ENCODE data around the gene KCNJ4.

The KCNJ4 gene

DNA sequence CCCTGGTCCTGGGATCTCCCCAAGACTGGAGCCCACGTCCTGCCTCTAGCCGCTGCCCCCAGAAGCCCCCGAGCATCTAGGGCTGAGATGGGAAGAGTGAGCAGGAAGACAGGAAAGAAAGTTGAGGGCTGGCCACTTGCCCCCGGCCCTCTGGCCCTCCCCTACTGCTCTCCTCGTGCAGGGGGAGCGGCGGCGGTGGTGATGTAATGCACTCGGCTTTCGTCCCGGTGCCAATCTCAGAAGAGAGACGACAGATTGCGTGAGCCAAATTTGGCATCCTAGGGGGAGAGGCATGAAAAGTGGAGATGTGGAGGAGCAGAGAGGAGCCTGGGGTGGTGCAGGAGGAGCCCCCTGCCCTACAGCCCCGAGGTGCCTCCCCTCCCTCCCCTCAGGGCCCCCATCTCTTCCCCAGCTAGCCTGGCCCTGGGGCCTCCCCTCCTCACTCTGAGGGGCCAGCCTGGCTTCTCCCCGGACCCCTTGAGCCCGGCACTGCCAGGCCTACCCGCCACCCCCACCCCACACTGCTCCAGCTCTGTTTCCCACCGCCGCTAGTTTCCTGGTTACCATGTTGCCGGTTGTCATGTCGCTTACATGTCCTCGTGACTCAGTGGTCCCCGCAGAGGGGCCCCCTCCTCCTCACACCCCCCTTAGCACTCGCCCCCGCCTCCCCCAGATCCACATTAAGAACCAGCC lies 2.5 kb downstream of the KCNJ4 start:
- no peak for DNase-seq

DNA sequence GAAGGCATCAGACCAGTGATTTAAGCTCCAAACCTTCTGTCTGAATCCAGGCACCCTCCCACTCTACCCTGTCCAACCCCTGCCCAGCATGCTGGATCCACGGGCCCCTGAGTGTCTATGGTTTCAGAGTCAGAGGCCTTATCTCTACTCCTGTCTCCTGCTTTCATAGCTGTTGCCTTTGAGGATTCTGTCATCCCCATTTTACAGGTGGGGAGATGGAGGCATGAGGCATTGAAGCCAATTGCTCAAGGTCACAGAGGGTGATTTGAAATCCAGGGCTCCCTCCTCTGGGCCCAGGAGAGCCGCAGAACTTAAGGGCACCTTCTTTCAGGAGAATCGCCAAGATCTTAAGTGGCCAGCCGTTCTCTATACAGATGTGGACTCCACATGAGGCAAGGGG lies 3.1 kb downstream of the KCNJ4 start:
- DNase-seq = no peak

DNA sequence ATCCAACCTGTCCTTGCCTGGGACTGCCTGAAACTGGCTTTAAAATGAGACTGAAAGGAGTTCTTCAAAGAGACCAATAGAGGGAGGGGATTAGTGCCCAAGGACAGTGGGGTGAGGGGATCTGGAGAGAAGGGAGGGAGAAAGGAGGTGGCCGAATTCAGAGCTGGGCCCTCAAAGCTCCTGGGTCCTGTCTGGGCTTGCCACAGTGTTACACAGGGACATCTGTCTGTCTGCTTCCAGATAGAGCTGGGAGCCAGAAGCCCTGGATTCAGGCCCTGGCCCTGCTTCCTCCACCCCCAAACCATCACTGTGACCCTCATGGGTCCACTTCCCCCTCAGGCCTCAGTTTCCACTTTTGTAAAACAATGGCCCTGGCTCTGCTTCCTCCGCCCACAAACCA lies 3.6 kb downstream of the KCNJ4 start:
- no peak for DNase-seq

DNA sequence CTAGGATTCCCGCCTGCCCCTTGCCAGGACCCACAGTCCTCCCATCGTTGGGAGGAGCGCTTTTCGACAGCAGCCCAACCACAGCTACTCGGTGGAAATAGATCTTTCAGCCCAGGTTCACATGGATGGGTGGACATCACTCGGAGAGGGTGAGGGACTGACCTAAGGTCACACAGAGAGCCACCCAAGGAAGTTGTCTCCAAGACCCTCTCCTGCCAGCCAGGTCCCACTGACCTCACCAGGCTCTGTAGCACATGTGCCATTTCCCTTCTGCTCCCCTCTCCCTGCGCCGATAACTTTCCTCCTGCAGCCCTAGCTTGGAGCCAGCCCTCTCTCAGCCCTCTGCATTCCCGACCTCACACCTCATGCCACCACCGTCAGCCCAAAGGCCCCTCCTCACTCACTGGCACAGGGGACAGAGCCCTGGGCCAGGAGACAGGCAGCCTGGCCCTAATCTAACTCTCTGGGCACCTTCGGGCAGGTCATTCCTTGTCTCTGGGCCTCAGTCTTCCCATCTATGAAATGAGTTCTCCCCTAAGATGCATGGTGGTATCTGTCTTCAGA lies 4.7 kb downstream of the KCNJ4 start:
- no peak for DNase-seq

DNA sequence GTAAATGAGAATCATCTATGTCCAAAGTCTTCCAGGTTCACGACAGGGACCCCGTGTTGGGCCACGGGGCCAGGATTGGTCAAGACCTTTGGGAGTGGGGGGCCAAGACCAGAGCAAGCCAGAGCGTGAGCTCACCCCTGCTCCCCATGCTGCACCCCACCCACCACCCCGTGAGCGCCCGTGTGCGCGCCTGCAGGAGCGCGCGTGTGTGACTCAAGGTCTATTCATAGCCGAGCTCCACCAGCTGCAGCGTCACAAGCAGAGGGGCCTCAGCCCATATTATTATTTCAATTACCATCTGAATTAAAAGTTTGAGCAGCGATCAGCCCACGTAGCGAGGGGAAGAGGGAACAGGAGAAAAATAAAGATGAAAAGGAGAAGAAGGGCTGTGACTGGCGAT lies 5.2 kb downstream of the KCNJ4 start:
- DNase-seq = no peak

DNA sequence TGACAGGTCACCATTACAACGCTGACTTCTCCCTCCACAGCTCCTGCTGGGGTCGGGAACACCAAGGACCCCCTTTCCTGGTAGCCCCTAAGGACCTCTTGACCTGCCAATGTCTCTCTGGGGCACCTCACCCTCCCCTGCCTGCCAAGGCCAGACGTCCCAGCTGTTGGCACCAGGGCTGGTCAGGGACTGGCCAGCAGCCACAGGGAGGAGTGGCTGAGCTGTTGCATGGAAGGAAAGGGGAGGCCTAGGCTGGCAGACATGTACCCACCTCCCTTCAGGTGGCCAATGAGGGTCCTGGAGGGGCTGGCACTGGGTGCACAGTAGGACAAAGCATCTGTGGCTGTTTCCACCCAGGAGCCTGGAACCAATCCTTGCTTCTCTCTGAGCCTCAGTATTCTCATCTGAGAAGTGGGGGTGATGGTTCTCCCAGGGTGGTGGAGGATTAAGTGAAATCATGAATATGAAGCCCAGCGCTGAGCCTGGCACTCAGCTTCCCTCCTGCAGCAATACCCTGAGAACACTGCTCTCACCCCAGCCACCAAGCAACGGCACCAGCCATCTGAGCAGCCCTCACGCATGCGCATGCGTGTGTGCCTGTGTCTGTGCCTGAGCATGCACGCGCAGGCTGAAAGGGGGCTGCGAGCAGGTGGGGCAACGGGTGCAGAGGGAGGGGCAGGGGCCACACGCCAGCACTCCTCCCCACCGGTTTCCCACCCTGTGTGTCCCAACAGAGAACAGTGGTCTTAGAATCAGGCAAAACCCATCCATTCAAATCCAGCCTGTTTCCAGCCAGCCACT lies 5.9 kb downstream of the KCNJ4 start:
- DNase-seq = no peak

DNA sequence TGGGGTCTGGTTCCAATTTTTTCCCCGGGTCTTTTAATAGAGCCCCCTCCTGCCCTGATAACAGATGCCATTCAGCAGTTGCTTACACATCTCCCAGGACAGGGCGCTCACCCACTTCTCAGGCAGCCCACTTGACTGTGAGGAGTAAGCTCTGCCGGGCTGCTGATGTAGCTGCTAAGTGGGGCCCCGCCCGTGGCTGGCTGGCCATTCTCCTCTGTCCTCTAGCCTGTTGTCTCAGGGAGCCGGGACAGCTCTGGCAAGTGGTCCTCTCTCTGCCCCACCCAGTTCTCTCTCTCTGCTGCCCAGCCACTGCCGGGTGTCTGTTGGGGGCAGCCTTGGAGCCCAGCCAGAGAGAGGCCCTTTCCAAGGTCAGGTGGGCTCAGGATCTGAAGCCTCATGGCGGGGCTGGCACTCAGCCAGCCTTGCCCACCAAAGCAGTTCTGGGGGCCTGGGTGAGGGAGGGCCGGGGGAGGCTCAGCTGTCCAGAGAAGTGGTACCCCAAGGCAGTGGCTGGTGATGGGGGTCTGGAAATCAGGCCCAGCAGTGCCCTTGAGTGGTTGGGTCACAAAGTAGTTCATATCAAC lies 8.9 kb downstream of the KCNJ4 start:
- DNase-seq = no peak

DNA sequence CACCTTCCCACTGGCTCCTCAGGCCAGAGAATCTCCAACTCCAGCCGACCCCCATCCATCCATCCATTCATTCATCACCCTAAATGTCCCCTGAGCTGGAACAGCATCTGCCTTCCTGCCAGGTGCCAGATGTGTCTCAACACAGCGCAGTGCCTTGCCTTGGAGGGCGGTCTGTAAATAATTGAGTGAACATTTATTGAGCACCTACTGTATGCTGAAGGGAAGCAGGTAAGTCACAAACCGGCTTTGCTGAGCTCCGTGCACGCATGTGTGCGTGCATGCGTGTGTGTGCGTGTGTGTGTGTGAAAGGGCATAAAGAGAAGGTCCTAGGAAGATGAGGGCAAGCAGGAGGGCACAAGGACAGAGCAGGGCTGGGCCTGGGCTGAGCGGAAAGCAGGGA lies 10.2 kb downstream of the KCNJ4 start:
- no peak for DNase-seq

DNA sequence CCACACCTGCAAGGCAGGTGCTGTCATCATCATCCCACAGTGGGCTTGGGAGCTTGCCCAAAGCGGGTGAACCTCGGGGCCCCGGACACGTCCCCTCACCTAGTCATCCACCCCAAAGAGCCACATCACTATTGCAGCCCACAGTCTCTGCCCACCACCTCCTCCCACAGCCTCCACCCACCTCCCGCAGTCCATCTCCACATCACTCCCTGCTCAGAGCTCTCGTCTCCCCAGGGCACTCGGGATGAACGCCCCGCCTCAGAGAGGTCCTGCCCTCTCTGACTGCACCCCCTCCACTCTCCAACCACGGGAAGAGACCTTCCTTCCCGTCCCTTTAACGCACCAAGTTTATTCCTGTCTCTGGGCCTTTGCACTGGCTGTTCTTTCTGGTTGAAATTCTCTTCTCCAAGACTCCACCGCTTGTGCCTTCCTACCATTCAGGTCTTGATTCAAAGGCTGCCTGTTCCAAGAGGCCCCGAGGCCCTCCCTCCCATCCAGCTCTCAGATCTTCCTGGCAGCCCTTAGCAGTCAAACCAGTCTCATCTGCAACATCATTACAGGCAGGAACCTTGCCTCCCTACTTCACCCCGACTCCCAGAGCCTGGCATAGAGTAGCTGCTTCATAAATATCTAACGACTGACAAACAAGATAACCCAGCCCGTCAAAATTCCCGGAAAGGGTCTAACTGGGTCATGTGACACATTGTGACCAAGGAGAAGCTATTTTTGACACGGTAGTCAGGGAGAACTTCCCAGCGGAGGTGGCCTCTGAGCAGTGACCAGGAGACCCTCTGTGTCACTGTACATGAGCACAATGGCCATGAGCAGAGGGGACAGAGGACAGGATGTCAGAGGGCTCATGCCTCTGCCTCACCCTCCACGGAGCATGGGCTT lies 11.1 kb downstream of the KCNJ4 start:
- no peak for DNase-seq

DNA sequence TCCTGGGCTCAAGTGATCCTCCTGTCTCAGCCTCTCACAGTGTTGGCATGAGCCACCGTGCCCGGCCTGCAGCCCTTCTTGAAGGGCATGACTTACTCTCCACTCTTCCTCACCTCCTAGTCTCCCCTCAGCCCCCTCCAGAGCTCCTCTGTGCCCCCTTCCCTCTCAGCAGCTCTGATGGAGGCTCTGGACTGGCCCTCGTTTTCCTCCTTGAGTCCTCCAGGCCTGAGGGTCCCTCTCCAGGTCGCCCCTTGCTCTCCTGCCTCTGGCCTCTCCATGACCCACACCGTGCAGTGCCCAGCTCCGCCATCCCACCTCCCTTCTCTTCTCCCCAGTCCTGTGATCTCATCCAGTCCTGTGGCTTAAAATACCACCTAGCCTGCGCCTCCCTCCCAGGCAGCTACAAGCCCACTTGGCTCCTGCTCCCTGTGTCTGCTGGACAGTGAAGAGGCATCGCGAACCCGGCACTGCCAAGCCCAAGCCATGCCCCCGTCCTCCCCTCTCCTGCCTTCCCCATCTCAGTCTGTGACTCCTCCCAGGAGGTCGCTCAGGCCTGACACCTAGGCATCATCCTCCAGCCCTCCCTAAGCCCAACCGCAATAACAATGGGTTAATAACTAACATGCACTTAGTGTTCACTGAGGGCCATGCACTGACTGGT lies 11.9 kb downstream of the KCNJ4 start:
- DNase-seq = no peak

DNA sequence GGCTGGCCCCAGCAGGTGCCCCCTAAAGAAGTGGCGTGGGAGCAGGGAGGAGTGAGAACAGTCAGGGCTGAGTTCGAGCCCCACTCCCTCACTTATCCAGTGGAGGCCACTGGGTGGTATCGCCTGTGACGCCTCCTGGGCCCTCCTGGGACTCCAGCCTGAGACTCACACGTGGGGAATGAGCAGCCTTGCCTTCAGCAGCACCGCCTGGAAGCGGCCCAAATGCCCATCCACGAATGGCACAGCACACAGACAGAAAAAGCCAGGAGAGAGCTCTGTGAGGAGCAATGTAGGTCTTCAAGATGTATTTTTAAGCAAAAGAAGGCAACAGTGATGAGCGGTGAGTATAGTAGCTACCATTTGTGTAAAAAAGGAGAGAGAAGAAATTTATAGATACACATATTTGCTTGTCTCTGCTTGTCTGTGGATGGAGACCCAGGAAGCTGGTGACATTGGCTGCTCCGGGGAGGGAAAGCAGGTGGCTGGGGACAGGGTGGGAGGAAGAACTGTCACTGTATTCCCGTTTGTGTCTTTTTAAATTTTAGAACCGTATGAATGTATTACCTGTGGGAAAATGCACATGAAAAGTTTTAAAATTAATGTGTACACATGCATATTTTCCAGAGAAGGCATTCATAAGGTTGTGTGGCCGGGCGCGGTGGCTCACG lies 13.2 kb downstream of the KCNJ4 start:
- DNase-seq = no peak

DNA sequence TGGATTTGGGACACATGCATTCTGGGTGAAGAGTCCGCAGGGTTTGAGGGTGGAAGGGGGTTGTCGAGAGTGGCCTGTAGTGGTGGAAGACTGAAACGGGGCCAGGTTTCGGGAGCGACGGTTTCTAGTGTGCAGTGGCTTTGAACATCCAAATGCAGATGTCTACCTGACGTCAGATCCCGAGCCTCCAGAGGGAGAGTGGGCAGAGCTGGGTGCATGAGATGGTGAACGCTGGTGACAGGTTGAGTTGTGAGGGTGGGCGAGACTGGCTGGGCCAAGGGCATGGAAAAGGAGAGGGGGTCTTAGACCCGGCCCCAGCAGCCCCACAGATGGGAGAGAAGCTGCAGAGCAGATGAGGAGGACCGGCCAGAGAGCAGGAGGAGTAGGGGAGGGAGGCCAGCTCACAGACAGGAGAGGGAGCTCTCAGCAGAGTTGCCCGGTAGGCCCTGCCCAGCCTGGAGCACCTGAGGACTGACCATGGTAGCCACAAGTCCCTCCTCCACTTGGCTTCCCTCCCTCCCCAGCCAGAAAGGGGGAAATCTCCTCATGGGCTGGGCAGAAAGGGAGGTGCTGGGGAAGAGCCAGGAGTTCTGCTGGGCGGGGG lies 14.2 kb downstream of the KCNJ4 start:
- no peak for DNase-seq

DNA sequence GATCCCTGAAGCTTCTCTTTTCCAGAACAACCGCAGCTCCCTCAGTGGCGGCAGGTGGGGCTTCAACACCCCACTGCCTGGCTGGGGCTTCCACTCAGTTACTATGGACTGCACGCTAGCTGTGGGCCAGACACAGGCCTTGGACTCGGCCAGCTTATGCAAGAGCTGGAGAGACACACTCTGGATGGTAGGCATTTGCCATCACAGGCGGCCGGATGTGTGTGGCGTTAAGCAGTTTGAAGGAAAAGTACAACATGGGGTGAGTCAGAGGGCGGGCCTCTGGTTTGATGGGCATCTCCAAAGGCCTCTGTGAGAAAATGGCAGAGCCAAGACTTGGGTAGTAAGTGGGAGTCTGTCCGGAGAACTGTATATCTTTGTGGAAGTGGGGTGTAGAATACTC lies 17.6 kb downstream of the KCNJ4 start:
- DNase-seq = no peak

DNA sequence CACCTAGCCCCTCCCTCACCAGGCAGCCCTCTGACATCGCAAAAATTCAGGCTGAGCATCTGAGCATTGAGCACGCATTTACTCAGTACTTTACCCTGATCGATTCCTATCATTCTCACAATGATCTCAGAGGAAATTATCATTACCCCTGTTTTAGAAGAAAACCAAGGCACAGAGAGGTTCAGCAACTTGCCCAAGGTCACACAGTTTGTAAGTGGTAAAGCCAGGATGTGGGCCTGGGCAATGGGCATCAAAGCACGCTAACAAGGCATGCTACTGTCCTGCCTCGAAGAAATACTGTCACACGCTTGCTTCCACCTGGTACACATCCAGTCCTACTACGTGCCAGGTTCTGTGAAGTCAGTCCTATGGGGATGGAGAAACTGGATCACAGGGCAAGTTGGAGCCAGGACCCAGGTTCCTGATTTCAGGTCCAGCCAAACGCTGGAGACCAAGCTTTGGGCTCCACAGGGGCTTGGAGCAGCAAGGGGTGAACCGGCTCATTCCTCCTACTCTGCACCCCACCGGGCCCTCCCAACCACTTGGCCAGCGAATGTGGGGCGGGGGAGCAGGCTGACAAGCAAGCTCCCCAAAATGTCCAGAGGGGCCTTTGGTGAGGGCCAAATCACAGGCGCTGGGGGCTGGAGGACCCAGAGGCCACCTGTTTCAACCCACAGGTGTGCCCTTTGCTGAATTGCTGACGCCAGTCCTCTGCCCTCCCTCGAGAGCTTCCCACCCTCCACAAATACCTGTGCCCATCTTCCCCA lies 18.2 kb downstream of the KCNJ4 start:
- no peak for DNase-seq

DNA sequence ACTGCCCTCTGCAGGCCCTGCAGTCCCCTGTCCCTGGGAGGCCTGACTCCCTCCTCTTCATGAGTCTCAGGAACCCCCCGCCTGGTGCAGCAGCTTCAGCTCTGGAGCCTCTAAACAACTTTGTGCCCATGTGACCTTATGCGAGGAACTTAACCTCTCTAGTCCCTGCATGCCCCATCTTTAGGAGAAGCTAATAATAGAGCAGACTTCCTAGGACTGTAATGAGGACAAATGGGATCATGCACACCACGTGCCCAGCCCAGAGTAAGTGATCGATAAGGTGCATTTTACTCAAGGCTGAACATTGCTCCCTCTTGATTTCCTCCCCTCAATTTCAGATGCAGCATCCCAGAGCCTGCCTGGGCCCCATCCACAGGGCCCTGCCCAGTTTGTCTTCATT lies 19.0 kb downstream of the KCNJ4 start:
- DNase-seq = no peak

DNA sequence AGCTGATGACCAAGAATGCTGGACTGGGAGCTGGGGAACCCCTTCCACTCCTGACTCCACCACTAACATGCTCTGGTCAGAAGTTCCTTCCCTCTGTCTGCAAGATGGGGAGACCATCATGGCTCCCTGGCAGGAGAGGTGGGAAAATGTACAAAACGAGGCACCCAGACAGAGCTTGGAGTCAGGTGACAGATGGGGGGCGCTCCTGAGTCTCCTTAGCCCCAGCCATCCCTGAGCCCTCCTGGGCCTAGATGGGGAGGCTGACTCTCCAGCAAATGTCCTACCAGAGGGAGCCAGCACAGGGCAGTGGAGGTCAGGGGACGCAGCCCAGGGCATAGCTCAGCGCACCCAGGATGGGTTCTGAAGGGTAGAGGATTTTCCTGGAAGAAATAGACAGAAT lies 20.0 kb downstream of the KCNJ4 start:
- no peak for DNase-seq

DNA sequence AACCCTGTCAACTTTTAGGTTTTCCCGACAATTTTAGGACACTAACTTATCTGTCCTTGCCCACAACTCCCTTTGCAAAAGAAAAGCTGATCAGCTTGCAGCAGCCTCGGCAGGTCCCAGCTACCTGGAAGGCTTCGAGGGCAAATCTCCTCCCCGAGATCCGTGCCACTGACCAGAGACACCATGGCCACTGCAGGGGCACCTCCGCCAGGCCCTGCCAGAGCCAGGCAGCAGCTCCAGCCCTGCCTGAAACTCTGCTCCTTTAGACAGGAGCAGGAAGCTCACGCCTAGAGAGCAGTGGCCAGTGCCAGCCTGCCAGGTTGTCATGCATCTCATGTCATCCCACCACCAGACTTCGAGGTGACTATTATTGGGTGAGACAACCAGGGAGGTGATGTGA lies 21.1 kb downstream of the KCNJ4 start:
- no peak for DNase-seq

DNA sequence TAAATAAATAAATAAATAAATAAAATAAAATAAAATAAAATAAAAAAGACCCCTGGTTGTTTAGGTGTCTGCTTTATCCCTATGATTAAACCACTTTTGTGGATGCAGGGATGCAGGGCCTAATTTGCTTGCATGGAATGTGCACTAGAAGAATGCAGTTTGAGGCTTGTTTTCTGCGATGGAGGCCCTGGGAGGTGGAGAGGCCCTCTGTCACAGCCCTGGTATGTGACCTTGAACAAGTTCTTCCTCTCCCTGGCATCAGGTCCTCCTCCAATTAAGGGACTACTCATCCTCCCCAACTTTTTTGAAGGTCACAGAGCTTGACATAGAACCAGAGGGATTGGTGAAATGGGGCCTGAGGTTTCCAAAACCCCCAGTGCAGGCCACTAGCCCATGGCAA lies 22.7 kb downstream of the KCNJ4 start:
- no peak for DNase-seq

DNA sequence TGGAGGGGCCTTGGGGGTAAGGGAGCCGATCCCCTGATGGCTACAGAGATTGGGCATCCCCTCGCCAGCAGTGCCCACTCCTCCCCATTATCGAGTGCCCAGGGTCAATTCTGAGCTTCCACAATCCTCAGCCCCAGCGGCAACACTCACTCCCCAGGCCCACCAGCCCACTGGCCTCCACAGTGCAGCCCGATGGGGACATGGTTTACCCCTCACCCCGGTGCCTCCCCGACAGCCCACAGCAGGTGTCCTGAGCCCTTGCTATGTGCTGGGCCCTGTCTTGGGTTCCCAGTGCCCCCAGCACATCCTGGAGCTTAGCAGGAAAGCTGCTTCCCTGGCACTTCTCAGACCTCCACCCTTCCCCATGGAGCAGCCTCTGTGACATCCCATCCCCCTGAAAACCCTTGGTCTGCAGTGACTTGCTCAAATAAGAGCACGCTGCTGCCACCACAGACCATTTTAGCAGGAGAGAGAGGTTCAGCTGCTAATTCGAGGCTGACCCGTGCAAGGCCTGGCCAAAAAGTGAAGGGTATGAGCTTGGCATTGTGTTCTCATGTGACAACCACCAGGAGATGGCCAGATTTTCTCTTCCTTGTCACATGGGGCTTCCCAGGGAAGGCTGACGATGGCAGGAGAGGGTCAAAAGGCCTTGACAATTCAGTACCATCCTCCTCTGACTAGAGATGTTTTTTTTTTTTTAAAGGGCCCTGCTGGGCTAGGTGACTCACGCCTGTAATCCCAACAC lies 23.6 kb downstream of the KCNJ4 start:
- no peak for DNase-seq
